ENCODE measurements around the gene PLEKHA4. TPM values are rescaled to one million over a fixed set of nuclear protein-coding genes. Genes with fewer than 3 reads are reported as not detected.
"Not testable (repeated sequence)": the region's sequence is repeated elsewhere in the genome, so short reads cannot be mapped to it uniquely, and the experiment has no call there.

Gene PLEKHA4
- total RNA-seq, 1 experiment from 2014 or later = 20.7 TPM

GRCh38 chr19:48900477-48901406 lies 32.3 kb upstream of the PLEKHA4 start:
- Histone ChIP-seq H3K9me3 (ENCODE audit: low read depth, low read length, poor library complexity, severe bottlenecking) (no peaks in the 10 kb centered on the region), H3K4me3 (ENCODE audit: low read depth, low read length, poor library complexity, severe bottlenecking) (peak overlapping the region; percentile 57), H3K27ac (ENCODE audit: low read depth, low read length, poor library complexity, severe bottlenecking) (peak overlapping the region; percentile 79), H3K36me3 (ENCODE audit: insufficient read depth, low read length, poor library complexity, severe bottlenecking) (no peaks in the 10 kb centered on the region), H3K4me1 (ENCODE audit: insufficient read depth, low read length, poor library complexity, severe bottlenecking) (peaks cover 3% of the 10 kb centered on the region), H3K27me3 (replicated peaks; ENCODE audit: insufficient read depth, low read depth, low read length, poor library complexity) (no peaks in the 10 kb centered on the region)
- CTCF ChIA-PET = interaction anchor here (1.0 to 1.2 kb wide), 2 partner anchors 70 to 92 kb away, joined by 7 read pairs; partner anchors contain the start of genes GYS1 and RUVBL2
- TSS peak; percentile 86 for BruUV-seq (replicated peaks)
- no peak for TF ChIP-seq EZH2 (IDR thresholded peaks at IDR 0.05; ENCODE audit: borderline replicate concordance, low read depth, low read length, poor library complexity, severe bottlenecking)
- no peak; the same call in 1 of the 2 replicates for TF ChIP-seq CTCF (conservative IDR thresholded peaks at IDR 0.05; ENCODE audit: low read depth, low read length)
- POLR2A ChIA-PET (ENCODE audit: low non-redundant PET) = interaction anchor here (0.7 to 1.2 kb wide), 3 partner anchors 24 to 277 kb away, joined by 3 to 7 read pairs (median 3); no protein-coding TSS in a partner anchor
- peak; percentile 60 for DNase-seq (ENCODE audit: low spot score)
- intact Hi-C loops (cut with micrococcal nuclease; ENCODE audit: unreplicated experiment) = no loop called here

GRCh38 chr19:48899781-48900476 lies 31.5 kb upstream of the PLEKHA4 start, which contains the start of gene NUCB1:
TSS of gene NUCB1 (plus strand) at chr19:48900312. CDS start at chr19:48900797, 485 bp downstream.
- Histone ChIP-seq H3K4me1 (ENCODE audit: insufficient read depth, low read length, poor library complexity, severe bottlenecking) (peaks cover 3% of the 10 kb centered on the region), H3K27ac (ENCODE audit: low read depth, low read length, poor library complexity, severe bottlenecking) (peak within 1 kb of the TSS; percentile 79), H3K9me3 (ENCODE audit: low read depth, low read length, poor library complexity, severe bottlenecking) (no peaks in the 10 kb centered on the region), H3K36me3 (ENCODE audit: insufficient read depth, low read length, poor library complexity, severe bottlenecking) (no peaks in the 10 kb centered on the region), H3K4me3 (ENCODE audit: low read depth, low read length, poor library complexity, severe bottlenecking) (peak within 1 kb of the TSS; percentile 57), H3K27me3 (replicated peaks; ENCODE audit: insufficient read depth, low read depth, low read length, poor library complexity) (no peaks in the 10 kb centered on the region)
- ChIA-PET CTCF (interaction anchor here (1.0 to 1.2 kb wide), 2 partner anchors 71 to 93 kb away, joined by 7 read pairs; partner anchors contain the start of genes GYS1 and RUVBL2), POLR2A (ENCODE audit: low non-redundant PET) (interaction anchor here (1.2 kb wide), 1 partner anchor 25 kb away, joined by 7 read pairs; no protein-coding TSS in a partner anchor)
- BruUV-seq (replicated peaks) = TSS peak; percentile 78
- intact Hi-C loops (cut with micrococcal nuclease; ENCODE audit: unreplicated experiment) = no loop called here
- DNase-seq (ENCODE audit: low spot score) = peak; percentile 100
- TF ChIP-seq CTCF (conservative IDR thresholded peaks at IDR 0.05; ENCODE audit: low read depth, low read length) (peak; percentile 10; the same call in 1 of the 2 replicates), EZH2 (IDR thresholded peaks at IDR 0.05; ENCODE audit: borderline replicate concordance, low read depth, low read length, poor library complexity, severe bottlenecking) (no peak)

- H3K36me3 ChIP-seq (ENCODE audit: insufficient read depth, low read length, poor library complexity, severe bottlenecking); BruUV-seq (replicated peaks); intact Hi-C loops (cut with micrococcal nuclease; ENCODE audit: unreplicated experiment); DNase-seq (ENCODE audit: low spot score); H3K9me3 ChIP-seq (ENCODE audit: low read depth, low read length, poor library complexity, severe bottlenecking); H3K4me1 ChIP-seq (ENCODE audit: insufficient read depth, low read length, poor library complexity, severe bottlenecking); H3K27me3 ChIP-seq (replicated peaks; ENCODE audit: insufficient read depth, low read depth, low read length, poor library complexity): not testable (repeated sequence)
- Histone ChIP-seq H3K27ac (ENCODE audit: low read depth, low read length, poor library complexity, severe bottlenecking) (peak overlapping the region; percentile 79), H3K4me3 (ENCODE audit: low read depth, low read length, poor library complexity, severe bottlenecking) (peak overlapping the region; percentile 57)
- ChIA-PET CTCF (interaction anchor here (1.0 to 1.2 kb wide), 2 partner anchors 71 to 94 kb away, joined by 7 read pairs; partner anchors contain the start of genes GYS1 and RUVBL2), POLR2A (ENCODE audit: low non-redundant PET) (interaction anchor here (1.2 kb wide), 1 partner anchor 24 kb away, joined by 7 read pairs; no protein-coding TSS in a partner anchor)
These were observed 31.0 kb upstream of the PLEKHA4 start for GRCh38 chr19:48899386-48899749.
